Endothelial cell of umbilical vein (primary cell): ENCODE results near the gene C1QB.

ENCODE experiments used
- EZH2 ChIP-seq: IDR thresholded peaks from 2 replicates; pipeline ENCODE4 v1.6.1; 2012; ENCODE audit warnings: borderline replicate concordance, low read depth, mild to moderate bottlenecking, moderate library complexity, low read length, inconsistent platforms; ENCODE audit not compliant: severe bottlenecking
- MYC ChIP-seq: IDR thresholded peaks from one replicate; pipeline ENCODE4 v1.6.1; 2011; ENCODE audit warnings: mild to moderate bottlenecking, low read depth, low read length
- POLR2A ChIP-seq: IDR thresholded peaks from 2 replicates; pipeline ENCODE4 v1.6.1; 2012; ENCODE audit warnings: low read depth, mild to moderate bottlenecking, control low read depth, low read length
- POLR2AphosphoS5 ChIP-seq: IDR thresholded peaks from 2 replicates; pipeline ENCODE4 v1.6.1; 2012; ENCODE audit warnings: low read depth, mild to moderate bottlenecking, control low read depth, low read length, moderate library complexity; ENCODE audit not compliant: insufficient read depth
- TF ChIP-seq, protein P1 (sequence below), 2 donors: IDR thresholded peaks; 1 replicate in 1 of 2; 2 replicates in 1 of 2; pipeline ENCODE4 v1.5.1; 2011; ENCODE audit warnings: low read length in 2 of 2, mild to moderate bottlenecking in 2 of 2, moderate library complexity in 2 of 2, control low read depth in 1 of 2, inconsistent platforms in 1 of 2, low read depth in 1 of 2; ENCODE audit not compliant: insufficient read depth in 1 of 2; ENCODE audit errors: extremely low read depth in 1 of 2

DNA sequence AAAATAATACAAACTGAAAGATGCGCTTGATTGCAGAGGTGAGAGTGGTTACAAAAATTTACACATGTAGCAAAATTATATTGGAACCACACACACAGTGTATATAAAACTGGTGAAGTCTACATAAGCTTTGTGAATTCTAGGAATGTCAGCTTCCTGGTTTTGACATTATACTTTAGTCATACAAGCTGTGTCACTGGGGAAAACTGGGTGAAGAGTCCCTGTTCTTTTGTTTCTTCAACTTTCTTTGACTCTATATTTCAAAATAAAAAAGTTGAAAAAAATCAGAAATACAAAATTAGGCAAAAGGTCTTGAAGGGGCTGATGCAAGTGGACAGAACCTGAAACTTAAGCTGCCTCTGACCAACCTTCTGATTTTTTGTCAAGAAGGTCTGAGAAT, 6.7 kb upstream of the C1QB start:
- TF ChIP-seq, protein P1, sequence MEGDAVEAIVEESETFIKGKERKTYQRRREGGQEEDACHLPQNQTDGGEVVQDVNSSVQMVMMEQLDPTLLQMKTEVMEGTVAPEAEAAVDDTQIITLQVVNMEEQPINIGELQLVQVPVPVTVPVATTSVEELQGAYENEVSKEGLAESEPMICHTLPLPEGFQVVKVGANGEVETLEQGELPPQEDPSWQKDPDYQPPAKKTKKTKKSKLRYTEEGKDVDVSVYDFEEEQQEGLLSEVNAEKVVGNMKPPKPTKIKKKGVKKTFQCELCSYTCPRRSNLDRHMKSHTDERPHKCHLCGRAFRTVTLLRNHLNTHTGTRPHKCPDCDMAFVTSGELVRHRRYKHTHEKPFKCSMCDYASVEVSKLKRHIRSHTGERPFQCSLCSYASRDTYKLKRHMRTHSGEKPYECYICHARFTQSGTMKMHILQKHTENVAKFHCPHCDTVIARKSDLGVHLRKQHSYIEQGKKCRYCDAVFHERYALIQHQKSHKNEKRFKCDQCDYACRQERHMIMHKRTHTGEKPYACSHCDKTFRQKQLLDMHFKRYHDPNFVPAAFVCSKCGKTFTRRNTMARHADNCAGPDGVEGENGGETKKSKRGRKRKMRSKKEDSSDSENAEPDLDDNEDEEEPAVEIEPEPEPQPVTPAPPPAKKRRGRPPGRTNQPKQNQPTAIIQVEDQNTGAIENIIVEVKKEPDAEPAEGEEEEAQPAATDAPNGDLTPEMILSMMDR (IDR thresholded peaks at IDR 0.05; ENCODE audit: extremely low read depth in 1 of 2, insufficient read depth in 1 of 2, low read depth in 1 of 2, low read length in 2 of 2) = no peak
- no peak for TF ChIP-seq MYC
- no peak for TF ChIP-seq POLR2A
- no peak for TF ChIP-seq EZH2
- no peak for TF ChIP-seq POLR2AphosphoS5
